Mesenchymal stem cell (in vitro differentiated cells and primary cell): Measurements from ENCODE around the gene GPANK1.

Experiments
- DNase-seq: peaks from one replicate; pipeline ENCODE4 v3.0.0-alpha.2; 2013
- H2AFZ ChIP-seq: one replicate; pipeline ENCODE4 v1.6.1; 2013; ENCODE audit warnings: low read depth, mild to moderate bottlenecking, control low read depth, inconsistent platforms, low read length, moderate library complexity
- H2AK5ac ChIP-seq: 2 replicates; pipeline ENCODE4 v1.6.1; 2013; ENCODE audit warnings: low read length, moderate library complexity, mild to moderate bottlenecking, inconsistent platforms; ENCODE audit not compliant: severe bottlenecking
- H2BK120ac ChIP-seq: one replicate; pipeline ENCODE4 v1.6.1; 2013; ENCODE audit warnings: low read depth, mild to moderate bottlenecking, inconsistent platforms, low read length, moderate library complexity
- H2BK12ac ChIP-seq, 2 experiments: one replicate each; pipeline ENCODE4 v1.6.1; 2013; ENCODE audit warnings: inconsistent platforms in 2 of 2, low read length in 2 of 2, mild to moderate bottlenecking in 2 of 2, moderate library complexity in 2 of 2, control low read depth in 1 of 2
- H2BK15ac ChIP-seq: one replicate; pipeline ENCODE4 v1.6.1; 2013; ENCODE audit warnings: mild to moderate bottlenecking, low read depth, inconsistent platforms; ENCODE audit not compliant: poor library complexity, severe bottlenecking
- H2BK5ac ChIP-seq: 2 replicates; pipeline ENCODE4 v1.6.1; 2013; ENCODE audit warnings: low read depth, mild to moderate bottlenecking, low read length, control low read depth, inconsistent platforms; ENCODE audit not compliant: poor library complexity, severe bottlenecking
- H3K14ac ChIP-seq, 2 experiments: one replicate each; pipeline ENCODE4 v1.6.1; 2013; ENCODE audit warnings: inconsistent platforms in 2 of 2, low read length in 2 of 2, control low read depth in 1 of 2, mild to moderate bottlenecking in 1 of 2, moderate library complexity in 1 of 2
- H3K18ac ChIP-seq, 2 experiments: one replicate each; pipeline ENCODE4 v1.6.1; 2013; ENCODE audit warnings: inconsistent platforms in 2 of 2, low read length in 2 of 2, control low read depth in 1 of 2, low read depth in 1 of 2, mild to moderate bottlenecking in 1 of 2
- H3K23ac ChIP-seq, 2 experiments: one replicate each; pipeline ENCODE4 v1.6.1; 2013; ENCODE audit warnings: inconsistent platforms in 2 of 2, low read length in 2 of 2, mild to moderate bottlenecking in 2 of 2, moderate library complexity in 2 of 2, control low read depth in 1 of 2
- H3K27ac ChIP-seq: 2 replicates; pipeline ENCODE4 v1.5.1; 2013; ENCODE audit warnings: mild to moderate bottlenecking, moderate library complexity, low read length, control low read depth, inconsistent platforms; ENCODE audit not compliant: poor library complexity, severe bottlenecking
- H3K27me3 ChIP-seq, 2 experiments: 2 replicates each; pipeline versions ENCODE4 v1.6.1 to v1.7.0; 2013; ENCODE audit warnings: low read length in 2 of 2, mild to moderate bottlenecking in 2 of 2, moderate library complexity in 2 of 2, control low read depth in 1 of 2, inconsistent platforms in 1 of 2; ENCODE audit not compliant: control insufficient read depth in 1 of 2, insufficient read depth in 1 of 2
- H3K36me3 ChIP-seq, 2 experiments: 2 replicates each; pipeline versions ENCODE4 v1.6.1 to v1.7.0; 2013; ENCODE audit warnings: low read length in 2 of 2, control low read depth in 1 of 2, inconsistent platforms in 1 of 2, low read depth in 1 of 2, mild to moderate bottlenecking in 1 of 2; ENCODE audit not compliant: insufficient read depth in 2 of 2, control insufficient read depth in 1 of 2
- H3K4ac ChIP-seq, 2 experiments: one replicate each; pipeline ENCODE4 v1.6.1; 2013; ENCODE audit warnings: inconsistent platforms in 2 of 2, low read length in 2 of 2, mild to moderate bottlenecking in 2 of 2, moderate library complexity in 2 of 2, control low read depth in 1 of 2, low read depth in 1 of 2
- H3K4me1 ChIP-seq: 2 replicates; pipeline ENCODE4 v1.6.1; 2013; ENCODE audit warnings: low read depth, low read length, control low read depth; ENCODE audit not compliant: control insufficient read depth, insufficient read depth
- H3K4me2 ChIP-seq: 2 replicates; pipeline ENCODE4 v1.6.1; 2013; ENCODE audit warnings: low read length, mild to moderate bottlenecking, inconsistent platforms; ENCODE audit not compliant: poor library complexity, severe bottlenecking
- H3K4me3 ChIP-seq, 2 experiments: 2 replicates each; pipeline versions ENCODE4 v1.5.1 to v1.7.0; 2013; ENCODE audit warnings: low read length in 2 of 2, mild to moderate bottlenecking in 2 of 2, control low read depth in 1 of 2, low read depth in 1 of 2; ENCODE audit not compliant: insufficient read depth in 1 of 2
- H3K79me1 ChIP-seq: replicated peaks from 2 replicates; pipeline ENCODE4 v1.6.1; 2013; ENCODE audit warnings: mild to moderate bottlenecking, control low read depth, low read length, inconsistent platforms; ENCODE audit not compliant: poor library complexity, severe bottlenecking
- H3K9ac ChIP-seq: 2 replicates; pipeline ENCODE4 v1.7.0; 2013; ENCODE audit warnings: mild to moderate bottlenecking, low read length, moderate library complexity
- H3K9me3 ChIP-seq: 2 replicates; pipeline ENCODE4 v1.7.0; 2013; ENCODE audit warnings: mild to moderate bottlenecking, low read length; ENCODE audit not compliant: control insufficient read depth
- H4K8ac ChIP-seq: one replicate; pipeline ENCODE4 v1.6.1; 2013; ENCODE audit warnings: inconsistent platforms, mild to moderate bottlenecking, low read length, moderate library complexity
- H4K91ac ChIP-seq: one replicate; pipeline ENCODE4 v1.6.1; 2013; ENCODE audit warnings: mild to moderate bottlenecking, low read length, inconsistent platforms
- WGBS: methylation state at CpG from one replicate; pipeline ENCODE4 v1.1.7; 2013; ENCODE audit warnings: mixed read lengths; 5-methylcytosine and 5-hydroxymethylcytosine counted together

GPANK1 gene

GRCh38 chr6:31661262-31662123 is 3.3 kb downstream of the GPANK1 start:
- Histone ChIP-seq H3K9ac (peak overlapping the region; percentile 97), H3K4me2 (peak overlapping the region; percentile 90), H3K23ac (no peak overlapping the region), H4K8ac (no peak overlapping the region), H3K4me3 (peak overlapping the region in 1 of 2 experiments; percentile 98), H3K27ac (no peak overlapping the region), H2BK5ac (no peak overlapping the region), H3K4ac (no peak overlapping the region), H2BK12ac (peak overlapping the region in 1 of 2 experiments; percentile 25), H2BK120ac (no peak overlapping the region), H2AFZ (no peak overlapping the region), H3K4me1 (peaks cover 33% of the 10 kb centered on the region), H4K91ac (no peak overlapping the region), H3K9me3 (no peaks in the 10 kb centered on the region), H2AK5ac (no peak overlapping the region), H3K27me3 (no peaks in the 10 kb centered on the region), H3K14ac (no peak overlapping the region), H3K18ac (no peak overlapping the region), H2BK15ac (no peak overlapping the region), H3K79me1 (peaks cover 17% of the 10 kb centered on the region), H3K36me3 (peaks cover 30 to 38% of the 10 kb centered on the region in 2 experiments)
- 94% methylated on average over 11 of the region's 12 CpGs for WGBS
- DNase-seq = no peak

DNA sequence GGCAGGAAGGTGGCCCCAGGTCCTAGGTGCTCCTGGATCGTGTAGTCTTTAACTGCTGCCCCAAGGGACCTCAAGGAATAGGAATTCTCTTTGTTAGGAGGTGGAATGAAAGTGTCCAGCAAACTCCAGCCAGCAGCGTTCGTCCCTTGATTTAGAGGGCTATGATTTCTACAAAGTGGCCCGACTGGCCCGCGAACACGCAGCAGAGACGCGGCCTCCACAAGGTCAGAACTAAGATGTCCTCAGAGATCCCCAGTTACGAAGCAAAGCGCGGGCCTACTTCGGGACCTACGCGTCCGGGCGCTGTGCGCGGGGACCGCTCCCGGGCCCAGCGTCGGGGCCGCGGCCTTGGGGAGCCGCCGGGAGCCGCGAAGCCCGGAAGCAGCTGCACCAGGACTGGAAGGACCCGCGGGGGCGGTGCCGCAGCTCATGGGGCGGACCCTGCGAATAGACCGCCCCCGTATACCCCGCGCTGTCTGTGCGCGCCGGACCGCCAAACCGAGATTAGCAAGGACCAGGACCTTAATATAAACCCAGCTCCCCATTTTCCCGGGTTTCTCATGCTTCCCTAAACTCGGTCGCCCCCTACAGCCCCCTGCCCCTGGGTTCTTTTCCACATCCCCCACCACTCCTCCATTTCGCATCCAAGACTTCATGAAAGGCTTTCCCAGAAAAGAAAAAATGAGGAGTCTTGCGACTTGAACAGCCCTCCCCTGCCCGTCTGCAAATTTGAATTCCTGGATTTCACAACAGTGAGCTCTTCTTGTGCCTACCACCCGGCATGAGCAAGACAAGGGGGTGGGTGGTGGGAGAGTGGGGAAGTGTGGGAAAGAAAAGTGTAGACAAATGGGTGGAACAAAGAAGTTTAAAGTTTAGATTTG is 4.2 kb downstream of the GPANK1 start, which contains the start of gene C6orf47:
Gene C6orf47 (minus strand): TSS at position 398 of the 881 bp plus-strand sequence. CDS start 831 bp downstream, outside the sequence.
- DNase-seq = peak; percentile 86
- H3K36me3 ChIP-seq = peaks cover 33 to 47% of the 10 kb centered on the region in 2 experiments
- peak within 1 kb of the TSS; percentile 90 for H3K4me2 ChIP-seq
- peak within 1 kb of the TSS; percentile 78 to 98 for H3K4me3 ChIP-seq
- H3K79me1 ChIP-seq = peaks cover 23% of the 10 kb centered on the region
- peak within 1 kb of the TSS; percentile 61 to 94 for H3K4ac ChIP-seq
- peak within 1 kb of the TSS; percentile 82 to 97 for H3K18ac ChIP-seq
- peak within 1 kb of the TSS; percentile 44 for H2AK5ac ChIP-seq
- peak within 1 kb of the TSS; percentile 86 for H3K27ac ChIP-seq
- peak within 1 kb of the TSS; percentile 78 for H4K91ac ChIP-seq
- H3K9ac ChIP-seq = peak within 1 kb of the TSS; percentile 97
- H3K27me3 ChIP-seq = no peaks in the 10 kb centered on the region
- H2AFZ ChIP-seq = peak within 1 kb of the TSS; percentile 72
- H3K14ac ChIP-seq = peak within 1 kb of the TSS in 1 of 2 experiments; percentile 93
- no peak within 1 kb of the TSS for H2BK15ac ChIP-seq
- peak within 1 kb of the TSS; percentile 9 for H2BK120ac ChIP-seq
- H2BK12ac ChIP-seq = peak within 1 kb of the TSS in 1 of 2 experiments; percentile 55
- peak within 1 kb of the TSS; percentile 89 for H4K8ac ChIP-seq
- H3K9me3 ChIP-seq = no peaks in the 10 kb centered on the region
- 2% methylated on average over 52 of the region's 52 CpGs for WGBS
- H2BK5ac ChIP-seq = peak within 1 kb of the TSS; percentile 24
- H3K23ac ChIP-seq = peak within 1 kb of the TSS in 1 of 2 experiments; percentile 90
- H3K4me1 ChIP-seq = peaks cover 38% of the 10 kb centered on the region

- H2BK120ac ChIP-seq = no peak overlapping the region
- 55% methylated on average over 13 of the region's 13 CpGs for WGBS
- peak overlapping the region in 1 of 2 experiments; percentile 93 for H3K14ac ChIP-seq
- H3K9me3 ChIP-seq = no peaks in the 10 kb centered on the region
- no peaks in the 10 kb centered on the region for H3K27me3 ChIP-seq
- DNase-seq = peak; percentile 52
- H3K4me1 ChIP-seq = peaks cover 39% of the 10 kb centered on the region
- no peak overlapping the region for H2BK5ac ChIP-seq
- H3K4ac ChIP-seq = peak overlapping the region; percentile 61 to 94
- peak overlapping the region; percentile 72 for H2AFZ ChIP-seq
- H3K18ac ChIP-seq = peak overlapping the region; percentile 82 to 97
- peak overlapping the region; percentile 89 for H3K4me2 ChIP-seq
- H3K79me1 ChIP-seq = peaks cover 24% of the 10 kb centered on the region
- H3K27ac ChIP-seq = peak overlapping the region; percentile 86
- peak overlapping the region; percentile 44 for H2AK5ac ChIP-seq
- peak overlapping the region; percentile 78 for H4K91ac ChIP-seq
- H4K8ac ChIP-seq = peak overlapping the region; percentile 89
- no peak overlapping the region for H2BK15ac ChIP-seq
- H3K9ac ChIP-seq = peak overlapping the region; percentile 97
- peak overlapping the region in 1 of 2 experiments; percentile 55 for H2BK12ac ChIP-seq
- peak overlapping the region in 1 of 2 experiments; percentile 90 for H3K23ac ChIP-seq
- peak overlapping the region; percentile 78 to 98 for H3K4me3 ChIP-seq
- peaks cover 33 to 53% of the 10 kb centered on the region in 2 experiments for H3K36me3 ChIP-seq
These were observed 5.0 kb downstream of the GPANK1 start for GRCh38 chr6:31659649-31660380.
